ENCODE measurements around the gene CDSN. TPM values are rescaled to one million over a fixed set of nuclear protein-coding genes. Genes with fewer than 3 reads are reported as not detected.

CDSN gene
- polyA plus RNA-seq, 1 donor (not counting 4 experiments of a cell fraction or from before 2014, with no cell fraction given) = 4.0 TPM

DNA sequence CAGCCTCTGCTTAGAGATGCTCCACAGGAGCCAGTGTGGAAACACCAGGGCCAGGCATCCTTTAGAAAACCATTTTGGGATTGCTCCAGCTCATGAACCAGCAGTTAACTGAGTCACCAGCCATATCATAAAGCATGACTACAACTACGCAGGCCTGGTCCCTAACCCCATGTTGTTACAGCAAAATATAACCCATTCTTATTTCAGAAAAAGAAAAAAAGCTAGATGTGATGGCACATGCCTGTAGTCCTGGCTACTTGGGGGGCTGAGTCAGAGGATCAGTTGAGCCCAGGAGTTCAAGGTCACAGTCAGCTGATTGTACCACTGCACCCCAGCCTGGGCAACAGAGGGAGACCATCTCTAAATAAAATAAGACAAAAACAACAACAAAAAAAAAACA, 44.7 kb downstream of the CDSN start:
- no peak for TF ChIP-seq EZH2 (IDR thresholded peaks at IDR 0.05; ENCODE audit: low read length)
- TF ChIP-seq, protein P1, sequence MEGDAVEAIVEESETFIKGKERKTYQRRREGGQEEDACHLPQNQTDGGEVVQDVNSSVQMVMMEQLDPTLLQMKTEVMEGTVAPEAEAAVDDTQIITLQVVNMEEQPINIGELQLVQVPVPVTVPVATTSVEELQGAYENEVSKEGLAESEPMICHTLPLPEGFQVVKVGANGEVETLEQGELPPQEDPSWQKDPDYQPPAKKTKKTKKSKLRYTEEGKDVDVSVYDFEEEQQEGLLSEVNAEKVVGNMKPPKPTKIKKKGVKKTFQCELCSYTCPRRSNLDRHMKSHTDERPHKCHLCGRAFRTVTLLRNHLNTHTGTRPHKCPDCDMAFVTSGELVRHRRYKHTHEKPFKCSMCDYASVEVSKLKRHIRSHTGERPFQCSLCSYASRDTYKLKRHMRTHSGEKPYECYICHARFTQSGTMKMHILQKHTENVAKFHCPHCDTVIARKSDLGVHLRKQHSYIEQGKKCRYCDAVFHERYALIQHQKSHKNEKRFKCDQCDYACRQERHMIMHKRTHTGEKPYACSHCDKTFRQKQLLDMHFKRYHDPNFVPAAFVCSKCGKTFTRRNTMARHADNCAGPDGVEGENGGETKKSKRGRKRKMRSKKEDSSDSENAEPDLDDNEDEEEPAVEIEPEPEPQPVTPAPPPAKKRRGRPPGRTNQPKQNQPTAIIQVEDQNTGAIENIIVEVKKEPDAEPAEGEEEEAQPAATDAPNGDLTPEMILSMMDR (optimal IDR thresholded peaks at IDR 0.05 in 1 of 3, IDR thresholded peaks at IDR 0.05 in 1 of 3, conservative IDR thresholded peaks at IDR 0.05 in 1 of 3; ENCODE audit: extremely low read depth in 1 of 3, insufficient read depth in 2 of 3, low read length in 3 of 3) = no peak
- no peaks in the 10 kb centered on the region for H3K9me3 ChIP-seq (ENCODE audit: control insufficient read depth, low read depth, low read length)
- no peak overlapping the region for H3K9ac ChIP-seq (ENCODE audit: control insufficient read depth, extremely low read depth, insufficient read depth, low read length)
- no peak overlapping the region for H2AFZ ChIP-seq (ENCODE audit: control insufficient read depth, low read length)
- H3K4me1 ChIP-seq (ENCODE audit: control insufficient read depth, extremely low read depth, insufficient read depth, low read length) = peaks cover 2% of the 10 kb centered on the region
- H3K27ac ChIP-seq (ENCODE audit: control insufficient read depth, insufficient read depth, low read length) = no peak overlapping the region
- H3K9me1 ChIP-seq (ENCODE audit: control insufficient read depth, extremely low read depth, insufficient read depth, low read length) = no peaks in the 10 kb centered on the region
- no peaks in the 10 kb centered on the region for H3K27me3 ChIP-seq (ENCODE audit: control insufficient read depth, extremely low read depth, insufficient read depth, low read length)
- no peak for DNase-seq (ENCODE audit: low read depth, low spot score)
- dilution Hi-C loops (cut with MboI; ENCODE audit: extremely low pct_ligation_motif_present, low sequenced_read_pairs) = no loop called here
- no peak overlapping the region for H3K4me3 ChIP-seq (ENCODE audit: control insufficient read depth in 2 of 3, extremely low read depth in 1 of 3, insufficient read depth in 2 of 3, low read depth in 1 of 3, low read length in 3 of 3)
- H3K79me2 ChIP-seq (ENCODE audit: control insufficient read depth, insufficient read depth, low read length) = no peaks in the 10 kb centered on the region
- no peaks in the 10 kb centered on the region for H4K20me1 ChIP-seq (ENCODE audit: control insufficient read depth, extremely low read depth, insufficient read depth, low read length)
- FAIRE-seq = no peak
- no peaks in the 10 kb centered on the region for H3K36me3 ChIP-seq (ENCODE audit: control insufficient read depth in 2 of 2, extremely low read depth in 1 of 2, insufficient read depth in 2 of 2, low read length in 2 of 2)
- no peak overlapping the region for H3K4me2 ChIP-seq (ENCODE audit: control insufficient read depth, extremely low read depth, insufficient read depth, low read depth, low read length)

DNA sequence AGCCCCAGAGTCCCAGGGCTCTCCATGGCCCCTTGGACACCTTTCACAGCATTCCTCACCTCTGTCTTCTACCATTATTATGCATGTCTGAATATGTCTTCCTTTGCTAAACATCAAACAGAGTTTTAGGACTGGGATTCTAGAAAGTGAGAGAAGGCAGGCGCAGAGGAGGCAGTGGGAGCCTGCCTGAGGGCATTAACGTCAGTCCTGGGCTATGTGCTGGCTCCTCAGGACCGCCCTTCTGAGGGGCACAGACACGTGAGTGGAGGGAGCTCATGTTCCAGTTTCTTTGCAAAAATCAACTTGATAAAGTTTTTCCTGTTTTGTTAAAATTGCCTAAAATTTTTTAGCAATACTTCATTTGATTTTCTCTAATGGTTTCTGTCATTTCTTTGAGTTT, 45.8 kb downstream of the CDSN start:
- H3K9ac ChIP-seq (ENCODE audit: control insufficient read depth, extremely low read depth, insufficient read depth, low read length) = no peak overlapping the region
- no peak overlapping the region for H3K27ac ChIP-seq (ENCODE audit: control insufficient read depth, insufficient read depth, low read length)
- H3K9me1 ChIP-seq (ENCODE audit: control insufficient read depth, extremely low read depth, insufficient read depth, low read length) = no peaks in the 10 kb centered on the region
- dilution Hi-C loops (cut with MboI; ENCODE audit: extremely low pct_ligation_motif_present, low sequenced_read_pairs) = loop anchor here (25.0 kb wide), 1 partner anchor 137 kb away; the partner anchor contains the start of genes MUCL3 and SFTA2
- no peaks in the 10 kb centered on the region for H3K9me3 ChIP-seq (ENCODE audit: control insufficient read depth, low read depth, low read length)
- no peaks in the 10 kb centered on the region for H3K36me3 ChIP-seq (ENCODE audit: control insufficient read depth in 2 of 2, extremely low read depth in 1 of 2, insufficient read depth in 2 of 2, low read length in 2 of 2)
- H3K79me2 ChIP-seq (ENCODE audit: control insufficient read depth, insufficient read depth, low read length) = no peaks in the 10 kb centered on the region
- peaks cover 5% of the 10 kb centered on the region for H3K4me1 ChIP-seq (ENCODE audit: control insufficient read depth, extremely low read depth, insufficient read depth, low read length)
- H2AFZ ChIP-seq (ENCODE audit: control insufficient read depth, low read length) = no peak overlapping the region
- no peaks in the 10 kb centered on the region for H3K27me3 ChIP-seq (ENCODE audit: control insufficient read depth, extremely low read depth, insufficient read depth, low read length)
- H3K4me2 ChIP-seq (ENCODE audit: control insufficient read depth, extremely low read depth, insufficient read depth, low read depth, low read length) = no peak overlapping the region
- no peak for FAIRE-seq
- no peak for DNase-seq (ENCODE audit: low read depth, low spot score)
- H3K4me3 ChIP-seq (ENCODE audit: control insufficient read depth in 2 of 3, extremely low read depth in 1 of 3, insufficient read depth in 2 of 3, low read depth in 1 of 3, low read length in 3 of 3) = no peak overlapping the region
- no peak for TF ChIP-seq EZH2 (IDR thresholded peaks at IDR 0.05; ENCODE audit: low read length)
- H4K20me1 ChIP-seq (ENCODE audit: control insufficient read depth, extremely low read depth, insufficient read depth, low read length) = no peaks in the 10 kb centered on the region

DNA sequence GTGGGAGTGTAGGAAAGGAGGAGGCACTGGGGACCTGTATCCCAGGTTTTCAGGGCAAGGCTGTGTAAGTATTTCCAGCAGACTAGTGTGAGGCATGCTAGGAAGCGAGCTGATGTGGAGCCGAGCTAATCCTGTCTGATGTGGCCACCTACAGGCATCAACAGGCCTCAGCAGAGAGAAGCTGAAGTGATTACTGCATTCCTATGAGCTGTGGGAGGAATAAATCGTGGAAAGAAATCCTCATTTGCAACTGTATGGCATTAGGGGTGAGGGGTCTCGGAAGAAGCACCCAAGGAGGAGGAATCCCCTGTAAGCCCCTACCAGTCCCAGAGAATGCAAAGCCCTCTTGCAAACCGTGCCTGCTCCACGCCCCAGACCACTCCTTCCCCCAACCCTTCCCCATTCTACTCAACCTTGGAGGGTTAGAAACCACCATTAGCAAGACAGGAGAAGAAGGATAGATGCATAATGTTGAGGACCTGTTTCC, 49.5 kb downstream of the CDSN start:
- H3K9me3 ChIP-seq (ENCODE audit: control insufficient read depth, low read depth, low read length) = no peaks in the 10 kb centered on the region
- no peak overlapping the region for H3K27ac ChIP-seq (ENCODE audit: control insufficient read depth, insufficient read depth, low read length)
- H3K4me3 ChIP-seq (ENCODE audit: control insufficient read depth in 2 of 3, extremely low read depth in 1 of 3, insufficient read depth in 2 of 3, low read depth in 1 of 3, low read length in 3 of 3) = no peak overlapping the region
- dilution Hi-C loops (cut with MboI; ENCODE audit: extremely low pct_ligation_motif_present, low sequenced_read_pairs) = loop anchor here (25.0 kb wide), 1 partner anchor 133 kb away; the partner anchor contains the start of genes MUCL3 and SFTA2
- TF ChIP-seq, protein P1 (optimal IDR thresholded peaks at IDR 0.05 in 1 of 3, IDR thresholded peaks at IDR 0.05 in 1 of 3, conservative IDR thresholded peaks at IDR 0.05 in 1 of 3; ENCODE audit: extremely low read depth in 1 of 3, insufficient read depth in 2 of 3, low read length in 3 of 3) = peak; percentile 82 to 98 (median 90)
- no peak for TF ChIP-seq EZH2 (IDR thresholded peaks at IDR 0.05; ENCODE audit: low read length)
- peaks cover 5% of the 10 kb centered on the region for H3K4me1 ChIP-seq (ENCODE audit: control insufficient read depth, extremely low read depth, insufficient read depth, low read length)
- peak; percentile 98 for FAIRE-seq
- H3K36me3 ChIP-seq (ENCODE audit: control insufficient read depth in 2 of 2, extremely low read depth in 1 of 2, insufficient read depth in 2 of 2, low read length in 2 of 2) = no peaks in the 10 kb centered on the region
- no peak overlapping the region for H3K9ac ChIP-seq (ENCODE audit: control insufficient read depth, extremely low read depth, insufficient read depth, low read length)
- DNase-seq (ENCODE audit: low read depth, low spot score) = no peak
- H3K27me3 ChIP-seq (ENCODE audit: control insufficient read depth, extremely low read depth, insufficient read depth, low read length) = no peaks in the 10 kb centered on the region
- H4K20me1 ChIP-seq (ENCODE audit: control insufficient read depth, extremely low read depth, insufficient read depth, low read length) = no peaks in the 10 kb centered on the region
- H3K9me1 ChIP-seq (ENCODE audit: control insufficient read depth, extremely low read depth, insufficient read depth, low read length) = no peaks in the 10 kb centered on the region
- H2AFZ ChIP-seq (ENCODE audit: control insufficient read depth, low read length) = peak overlapping the region; percentile 66
- H3K79me2 ChIP-seq (ENCODE audit: control insufficient read depth, insufficient read depth, low read length) = no peaks in the 10 kb centered on the region
- peak overlapping the region; percentile 9 for H3K4me2 ChIP-seq (ENCODE audit: control insufficient read depth, extremely low read depth, insufficient read depth, low read depth, low read length)
